Stimulated activated CD8-positive, alpha-beta memory T cell treated with anti-CD3 and anti-CD28 coated beads, Interleukin-7, amount 100 ng/mL, for 24 hours (primary cell): Measurements from ENCODE around the gene TUBA3E.
"Not testable (repeated sequence)": the region's sequence is repeated elsewhere in the genome, so short reads cannot be mapped to it uniquely, and the experiment has no call there.

Source experiments
- DNase-seq: peaks from one replicate; pipeline ENCODE4 v3.0.0-alpha.2; 2020; ENCODE audit warnings: low read depth

Gene TUBA3E

DNA sequence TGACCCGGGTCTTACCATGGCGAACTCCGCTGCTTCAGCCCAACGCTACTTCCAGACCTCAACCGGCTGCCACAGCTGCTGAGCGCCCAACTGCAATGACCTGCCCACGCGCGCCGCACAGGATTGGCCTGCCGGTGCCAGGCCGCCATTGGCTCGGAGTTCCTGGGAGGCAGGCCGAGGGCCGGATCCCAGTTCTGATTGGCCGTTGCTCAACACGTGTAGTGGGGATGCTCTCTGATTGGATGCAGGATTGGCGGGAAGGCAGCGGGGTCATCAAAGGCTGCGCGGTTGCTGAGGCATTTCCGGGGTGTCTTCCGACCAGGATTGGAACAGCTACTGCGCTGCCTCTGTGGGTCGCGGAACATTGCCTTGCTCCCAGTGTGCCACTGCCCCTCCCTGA is at the start of gene TUBA3E:
TUBA3E (minus strand) TSS at position 97 of the 400 bp plus-strand sequence; CDS start at position 18, 79 bp downstream.
- DNase-seq = no peak

- DNase-seq = no peak
These were observed 48.2 kb upstream of the TUBA3E start for GRCh38 chr2:130246430-130246829.

DNA sequence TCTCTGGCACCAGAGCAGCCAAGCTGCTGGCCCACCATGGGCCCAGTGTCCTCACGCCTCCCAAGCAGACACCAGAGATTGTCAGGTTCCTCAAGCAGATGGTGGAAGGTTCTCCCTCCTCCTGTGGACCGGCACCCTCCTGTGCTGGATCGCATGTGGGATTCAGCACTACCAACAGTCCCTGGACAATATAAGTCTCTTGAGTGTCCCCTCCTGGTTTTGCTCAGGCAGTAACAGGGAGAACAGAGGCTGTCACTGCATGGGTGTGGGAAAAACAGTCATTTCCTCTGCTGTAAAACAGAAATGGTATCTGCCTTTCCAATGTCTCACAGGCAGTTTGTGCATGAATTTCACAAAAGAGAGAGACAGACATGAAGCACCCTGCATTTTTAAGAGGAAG is 47.7 kb upstream of the TUBA3E start:
- no peak for DNase-seq

GRCh38 chr2:130243359-130243758 is 45.1 kb upstream of the TUBA3E start:
- DNase-seq = no peak

GRCh38 chr2:130241041-130241707 is 42.9 kb upstream of the TUBA3E start:
- DNase-seq = no peak

DNA sequence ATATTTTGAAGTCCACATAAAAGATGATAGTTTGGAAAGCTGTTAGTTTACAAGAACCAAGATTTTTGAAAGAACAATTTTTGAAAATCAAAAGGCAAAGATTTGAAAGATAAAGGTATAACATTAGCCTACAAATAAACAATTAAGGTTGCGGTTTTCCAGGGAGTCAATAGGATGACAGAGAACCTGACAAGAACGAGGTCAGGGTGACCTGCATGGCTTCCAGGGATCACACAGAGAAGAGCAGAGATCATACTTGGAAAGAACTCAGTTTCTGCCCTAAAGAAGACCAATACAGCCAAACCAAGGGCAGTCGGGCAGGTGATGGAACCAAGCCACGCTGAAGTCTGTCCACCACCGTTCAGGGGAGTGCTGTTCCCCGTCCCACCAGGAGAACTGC is 41.3 kb upstream of the TUBA3E start:
- DNase-seq = not testable (repeated sequence)

DNA sequence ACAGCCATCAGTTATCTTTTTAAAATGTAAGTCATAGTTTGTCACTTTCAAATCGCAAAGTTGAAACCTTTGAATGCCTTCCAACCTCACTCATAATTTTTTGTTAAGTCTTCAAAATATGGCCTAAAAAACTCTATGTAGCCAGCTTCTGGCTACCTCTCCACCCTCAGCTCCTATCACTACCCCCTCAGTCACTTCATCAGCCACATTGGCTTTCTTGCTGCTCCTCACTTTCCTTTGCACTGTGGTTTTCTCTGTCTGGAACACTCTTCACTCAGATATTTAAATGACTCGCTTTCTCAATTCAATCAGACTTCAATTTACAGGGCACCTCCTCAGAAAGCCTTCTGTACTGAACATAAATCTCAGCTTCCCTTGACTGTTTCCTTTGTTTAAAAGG is 34.8 kb upstream of the TUBA3E start:
- DNase-seq = not testable (repeated sequence)

DNA sequence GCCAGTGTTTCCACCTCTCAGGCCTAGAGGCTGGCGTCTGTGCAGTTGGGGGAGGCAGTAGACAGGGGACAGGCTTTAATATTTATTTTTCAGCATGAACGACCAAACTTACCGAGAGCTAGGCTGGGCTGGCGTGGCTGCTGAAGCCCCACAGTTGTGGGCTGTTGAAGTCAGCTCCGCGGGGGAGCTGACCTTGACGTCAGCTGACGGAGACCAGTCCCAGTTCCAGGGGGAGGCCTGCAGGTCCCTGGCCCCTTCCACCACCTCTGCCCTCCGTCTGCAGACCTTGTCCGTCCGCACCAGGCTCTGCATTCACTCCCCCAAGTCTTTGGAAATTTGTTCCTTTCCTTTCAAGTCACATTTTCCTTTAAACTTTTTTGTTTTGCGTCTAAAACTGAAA is 33.4 kb upstream of the TUBA3E start:
- no peak for DNase-seq

GRCh38 chr2:130230907-130231306 is 32.7 kb upstream of the TUBA3E start:
- DNase-seq = not testable (repeated sequence)

- not testable (repeated sequence) for DNase-seq
These were observed 32.1 kb upstream of the TUBA3E start for GRCh38 chr2:130230376-130230775.

GRCh38 chr2:130229161-130229510 is 30.9 kb upstream of the TUBA3E start:
- DNase-seq = not testable (repeated sequence)

GRCh38 chr2:130228467-130229160 is 30.4 kb upstream of the TUBA3E start:
- DNase-seq = not testable (repeated sequence)

DNA sequence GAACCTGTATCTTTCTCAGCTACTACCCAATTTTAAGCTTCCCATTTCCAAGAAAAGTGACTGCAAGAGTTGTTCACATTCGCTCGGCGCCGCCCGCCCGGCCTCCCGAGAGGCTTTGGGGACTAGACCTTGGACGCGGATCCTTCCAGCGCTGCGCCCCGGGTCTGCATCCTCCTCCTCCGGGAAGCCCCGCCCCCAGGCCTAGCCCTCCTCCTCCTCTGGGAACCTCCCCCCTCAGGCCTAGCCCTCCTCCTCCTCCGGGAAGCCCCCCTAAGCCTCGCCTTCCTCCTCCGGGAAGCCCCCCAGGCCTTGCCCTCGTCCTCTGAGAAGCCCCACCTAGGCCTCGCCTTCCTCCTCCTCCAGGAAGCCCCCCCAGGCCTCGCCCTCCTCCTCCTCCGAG is 29.8 kb upstream of the TUBA3E start:
- DNase-seq = not testable (repeated sequence)

DNA sequence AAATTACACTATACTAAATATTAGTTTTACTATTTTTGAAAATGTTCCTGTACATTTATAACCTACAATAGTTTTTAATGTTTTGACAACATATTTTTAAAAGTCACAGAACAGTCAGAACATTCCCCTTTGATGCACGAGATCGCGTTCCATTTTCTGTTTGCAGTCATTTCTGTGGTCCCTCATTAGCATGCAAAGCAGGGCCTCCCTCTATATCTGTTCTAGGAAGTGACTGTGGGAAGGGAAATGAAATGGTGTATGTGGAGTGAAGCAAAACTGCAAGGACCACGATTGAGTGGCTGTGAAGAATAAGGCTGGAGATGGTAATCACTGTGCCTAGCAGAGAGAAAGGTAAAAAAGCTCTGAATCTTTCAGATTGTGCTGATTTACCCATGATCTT is 24.3 kb upstream of the TUBA3E start:
- not testable (repeated sequence) for DNase-seq

- not testable (repeated sequence) for DNase-seq
These were observed 22.3 kb upstream of the TUBA3E start for GRCh38 chr2:130220505-130220904.

DNA sequence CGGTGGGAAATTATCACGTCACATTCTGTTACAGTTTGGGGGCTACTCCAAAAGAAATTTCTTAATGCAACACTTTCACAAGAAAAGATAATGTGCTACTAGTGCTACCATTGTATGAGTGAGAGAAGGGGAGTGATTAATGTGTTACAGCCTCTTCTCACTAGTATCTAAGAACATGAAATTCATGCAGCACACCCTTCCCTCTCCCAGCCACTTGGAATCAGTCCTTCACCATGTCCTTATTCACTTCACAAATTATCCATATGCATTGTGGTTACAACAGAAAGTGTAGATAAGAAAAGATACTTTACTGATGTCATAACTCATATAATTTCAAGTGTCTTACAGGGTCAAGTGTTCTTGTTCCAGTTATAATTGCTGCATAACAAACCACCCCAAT is 20.9 kb upstream of the TUBA3E start:
- not testable (repeated sequence) for DNase-seq

DNA sequence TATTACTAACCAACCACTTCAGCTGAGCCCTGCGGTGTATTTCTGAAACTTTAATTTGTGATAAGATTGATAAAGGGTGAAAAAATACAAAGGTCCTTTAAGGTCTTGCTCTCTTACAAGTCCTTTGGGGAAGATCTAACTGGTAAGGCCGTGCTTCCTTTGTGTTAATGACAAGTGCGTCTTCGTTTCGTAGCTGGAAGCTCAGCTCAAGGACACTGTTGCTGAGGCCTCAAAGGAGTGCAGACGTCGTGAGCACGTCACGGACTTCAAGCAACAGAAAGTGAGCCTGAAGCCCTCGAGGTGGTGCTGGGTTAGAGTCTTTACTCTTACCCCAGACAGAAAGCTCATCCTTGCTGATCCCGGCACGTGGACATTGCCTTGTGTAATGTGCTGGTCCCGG is 8.8 kb upstream of the TUBA3E start:
- not testable (repeated sequence) for DNase-seq

DNA sequence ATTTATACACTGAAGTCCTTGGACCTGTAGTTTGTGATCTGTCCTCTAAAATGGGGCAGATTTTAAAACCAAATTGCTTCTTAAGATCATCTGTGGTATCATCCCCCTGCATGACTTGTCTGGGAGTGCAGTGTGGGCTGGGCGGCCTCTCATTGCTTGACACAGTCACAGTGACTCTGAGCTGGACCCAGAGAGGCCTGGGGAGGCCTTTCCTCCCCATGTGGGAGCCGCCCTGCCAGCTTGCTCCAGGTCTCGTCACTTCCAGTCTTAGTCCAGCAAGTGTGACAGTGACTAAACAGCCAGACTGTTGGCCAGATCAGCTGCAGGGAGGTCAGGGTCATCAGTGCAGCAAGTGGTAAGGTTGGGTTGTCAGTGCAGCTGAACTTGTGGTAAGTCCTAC is 4.9 kb upstream of the TUBA3E start:
- not testable (repeated sequence) for DNase-seq

- DNase-seq = not testable (repeated sequence)
These were observed 4.3 kb upstream of the TUBA3E start for GRCh38 chr2:130202518-130202917.

- DNase-seq = not testable (repeated sequence)
These were observed 2.2 kb downstream of the TUBA3E start for GRCh38 chr2:130196052-130196451.

GRCh38 chr2:130195089-130195635 is 3.1 kb downstream of the TUBA3E start:
- not testable (repeated sequence) for DNase-seq

- DNase-seq = not testable (repeated sequence)
These were observed 4.4 kb downstream of the TUBA3E start for GRCh38 chr2:130193824-130194223.

DNA sequence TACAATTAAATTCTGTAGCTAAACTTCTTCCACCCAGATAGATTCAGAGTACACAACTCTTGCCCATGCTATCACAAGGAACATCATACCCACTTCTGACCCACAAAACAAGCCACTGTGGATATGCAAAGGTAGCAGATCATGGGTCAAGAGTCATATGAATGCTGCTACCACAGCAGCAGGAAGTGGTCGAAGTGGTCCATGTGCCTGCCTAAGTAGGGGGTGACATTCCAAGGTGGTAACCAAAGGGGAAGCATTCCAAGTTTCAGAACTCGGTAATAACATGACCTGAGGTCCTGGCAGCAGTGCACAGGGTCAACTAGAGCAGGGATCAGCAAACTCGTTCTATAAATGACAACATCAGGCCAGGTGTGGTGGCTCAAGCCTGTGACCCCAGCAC is 5.8 kb downstream of the TUBA3E start:
- not testable (repeated sequence) for DNase-seq
